ENCODE measurements around the gene ARMC9. TPM values are rescaled to one million over a fixed set of nuclear protein-coding genes. Genes with fewer than 3 reads are reported as not detected.

Gene ARMC9
- total and polyA plus RNA-seq, 2 donors (not counting 3 experiments of a cell fraction or from before 2014, with no cell fraction given), result 16.4 to 24.2 TPM

DNA sequence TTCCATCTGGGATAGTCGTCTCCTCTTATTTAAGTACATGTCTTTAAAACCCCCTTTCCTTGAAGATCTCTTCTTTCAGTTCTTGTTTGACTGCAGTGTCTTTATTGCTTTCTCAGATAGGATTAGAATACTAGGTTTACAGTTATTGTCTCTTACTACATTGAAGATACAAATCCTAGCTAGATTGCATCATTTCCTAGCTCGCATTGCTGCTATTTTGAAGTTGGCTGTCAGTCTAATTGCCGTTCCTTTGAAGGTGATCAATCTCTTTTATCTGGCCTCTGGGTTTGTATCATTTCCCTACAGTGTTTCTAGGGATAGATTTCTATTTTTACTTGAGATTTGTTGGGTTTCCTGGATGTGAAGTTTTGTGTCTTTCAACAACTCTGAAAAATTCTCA, 20.9 kb downstream of the ARMC9 start:
- Histone ChIP-seq H3K9me3 (replicated peaks; ENCODE audit: control insufficient read depth, insufficient read depth, low read length) (no peaks in the 10 kb centered on the region), H3K4me3 (replicated peaks in 1 of 3; ENCODE audit: insufficient read depth in 1 of 3, low read depth in 1 of 3, low read length in 3 of 3) (no peak overlapping the region), H3K36me3 (ENCODE audit: control insufficient read depth in 2 of 2, extremely low read depth in 1 of 2, insufficient read depth in 2 of 2, low read length in 2 of 2) (peaks cover 0 to 2% of the 10 kb centered on the region in 2 experiments), H4K20me1 (replicated peaks; ENCODE audit: control insufficient read depth, extremely low read depth, insufficient read depth, low read length) (no peaks in the 10 kb centered on the region), H2AFZ (ENCODE audit: low read depth, low read length) (no peak overlapping the region), H3K4me1 (ENCODE audit: control insufficient read depth, extremely low read depth, insufficient read depth, low read length) (no peaks in the 10 kb centered on the region), H3K9ac (replicated peaks; ENCODE audit: extremely low read depth, insufficient read depth, low read length) (no peak overlapping the region), H3K27ac (ENCODE audit: insufficient read depth, low read depth, low read length) (no peak overlapping the region), H3K79me2 (ENCODE audit: control insufficient read depth, insufficient read depth, low read length) (no peaks in the 10 kb centered on the region), H3K9me1 (replicated peaks; ENCODE audit: control insufficient read depth, extremely low read depth, insufficient read depth, low read length) (no peaks in the 10 kb centered on the region), H3K4me2 (ENCODE audit: insufficient read depth, low read length) (no peak overlapping the region), H3K27me3 (ENCODE audit: control insufficient read depth in 2 of 2, insufficient read depth in 2 of 2, low read length in 2 of 2) (no peaks in the 10 kb centered on the region)
- ChIA-PET POLR2A (interaction anchor here (0.7 kb wide), 1 partner anchor 58 kb away, joined by 3 read pairs; no protein-coding TSS in a partner anchor), CTCF (interaction anchor here (1.3 to 2.7 kb wide), 5 partner anchors 8 to 232 kb away, joined by 3 to 9 read pairs (median 6); no protein-coding TSS in a partner anchor)
- FAIRE-seq (no peak), DNase-seq (ENCODE audit: low read depth, low spot score) (no peak)
- no peak for TF ChIP-seq EZH2 (IDR thresholded peaks at IDR 0.05; ENCODE audit: borderline replicate concordance, low read depth, low read length, severe bottlenecking)
- no peak for TF ChIP-seq GATA2 (IDR thresholded peaks at IDR 0.05; ENCODE audit: insufficient read depth, insufficient read length, low read depth, low read length)
- TF ChIP-seq POLR2A (IDR thresholded peaks at IDR 0.05; ENCODE audit: low read depth, low read length), result no peak
- TF ChIP-seq, protein P1, sequence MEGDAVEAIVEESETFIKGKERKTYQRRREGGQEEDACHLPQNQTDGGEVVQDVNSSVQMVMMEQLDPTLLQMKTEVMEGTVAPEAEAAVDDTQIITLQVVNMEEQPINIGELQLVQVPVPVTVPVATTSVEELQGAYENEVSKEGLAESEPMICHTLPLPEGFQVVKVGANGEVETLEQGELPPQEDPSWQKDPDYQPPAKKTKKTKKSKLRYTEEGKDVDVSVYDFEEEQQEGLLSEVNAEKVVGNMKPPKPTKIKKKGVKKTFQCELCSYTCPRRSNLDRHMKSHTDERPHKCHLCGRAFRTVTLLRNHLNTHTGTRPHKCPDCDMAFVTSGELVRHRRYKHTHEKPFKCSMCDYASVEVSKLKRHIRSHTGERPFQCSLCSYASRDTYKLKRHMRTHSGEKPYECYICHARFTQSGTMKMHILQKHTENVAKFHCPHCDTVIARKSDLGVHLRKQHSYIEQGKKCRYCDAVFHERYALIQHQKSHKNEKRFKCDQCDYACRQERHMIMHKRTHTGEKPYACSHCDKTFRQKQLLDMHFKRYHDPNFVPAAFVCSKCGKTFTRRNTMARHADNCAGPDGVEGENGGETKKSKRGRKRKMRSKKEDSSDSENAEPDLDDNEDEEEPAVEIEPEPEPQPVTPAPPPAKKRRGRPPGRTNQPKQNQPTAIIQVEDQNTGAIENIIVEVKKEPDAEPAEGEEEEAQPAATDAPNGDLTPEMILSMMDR (IDR thresholded peaks at IDR 0.05; ENCODE audit: extremely low read depth in 1 of 2, insufficient read depth in 1 of 2, low read depth in 1 of 2, low read length in 2 of 2), result no peak
- TF ChIP-seq FOS (IDR thresholded peaks at IDR 0.05; ENCODE audit: borderline replicate concordance, insufficient read depth, low read length), result no peak
- TF ChIP-seq, protein P2, sequence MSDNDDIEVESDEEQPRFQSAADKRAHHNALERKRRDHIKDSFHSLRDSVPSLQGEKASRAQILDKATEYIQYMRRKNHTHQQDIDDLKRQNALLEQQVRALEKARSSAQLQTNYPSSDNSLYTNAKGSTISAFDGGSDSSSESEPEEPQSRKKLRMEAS (IDR thresholded peaks at IDR 0.05; ENCODE audit: insufficient read depth, insufficient read length), result no peak
- TF ChIP-seq JUN (IDR thresholded peaks at IDR 0.05; ENCODE audit: borderline replicate concordance, insufficient read depth, insufficient read length, low read depth), result no peak
- no peak for TF ChIP-seq MYC (IDR thresholded peaks at IDR 0.05; ENCODE audit: low read depth, low read length)
- dilution Hi-C loops (cut with MboI; ENCODE audit: extremely low pct_ligation_motif_present, low sequenced_read_pairs), result no loop called here
- intact Hi-C loops (cut with micrococcal nuclease), result no loop called here
- no TSS peak for BruUV-seq (replicated peaks)

Data from endothelial cell of umbilical vein (primary cell).